ENCODE data around the gene CYGB.
A peak's percentile ranks its signal among the peaks of the same experiment; 100 is the strongest.

The CYGB gene

DNA sequence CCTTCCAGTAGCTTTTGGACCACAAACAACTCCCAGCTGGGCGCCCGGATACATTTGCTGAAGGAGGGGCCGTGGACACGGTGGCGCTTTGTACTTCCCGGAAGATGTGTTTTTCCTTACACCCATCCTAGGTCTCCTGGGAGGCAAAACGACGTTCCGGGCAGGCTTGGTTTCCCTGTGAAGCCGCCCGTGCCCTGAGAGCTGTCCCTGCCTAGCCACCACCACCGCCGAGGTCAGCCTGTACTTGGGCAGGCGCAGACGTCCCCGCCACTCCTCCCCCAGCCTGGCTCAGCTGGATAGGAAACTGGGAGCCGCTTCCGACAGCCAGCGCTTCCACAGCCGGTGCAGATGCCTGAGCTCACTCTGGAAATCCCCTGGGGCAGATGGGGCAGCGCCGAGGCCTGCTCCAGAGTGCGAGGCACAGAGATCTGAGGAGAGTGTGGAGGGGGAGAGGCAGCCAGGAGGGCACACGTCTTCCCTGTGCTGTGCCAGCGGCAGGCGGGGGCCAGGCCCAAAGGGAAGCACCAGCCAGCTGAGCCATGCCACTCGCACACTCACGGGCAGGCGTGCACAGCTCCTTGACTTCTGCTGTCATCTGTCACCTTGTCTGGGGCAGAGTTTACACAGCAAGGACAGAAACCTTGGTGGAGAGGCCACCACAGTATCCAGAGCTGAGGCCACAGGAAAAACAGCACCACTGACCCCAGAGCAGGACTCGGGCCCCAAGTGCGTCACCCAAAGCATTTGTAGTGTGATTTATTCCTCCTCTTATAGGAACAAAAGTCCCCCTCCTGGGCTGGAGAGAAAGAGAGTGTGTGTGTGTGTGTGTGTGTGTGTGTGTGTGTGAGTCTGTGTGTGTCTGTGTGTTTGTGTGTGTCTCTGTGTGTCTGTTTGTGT is 39.3 kb downstream of the CYGB start:
- no peak for DNase-seq

DNA sequence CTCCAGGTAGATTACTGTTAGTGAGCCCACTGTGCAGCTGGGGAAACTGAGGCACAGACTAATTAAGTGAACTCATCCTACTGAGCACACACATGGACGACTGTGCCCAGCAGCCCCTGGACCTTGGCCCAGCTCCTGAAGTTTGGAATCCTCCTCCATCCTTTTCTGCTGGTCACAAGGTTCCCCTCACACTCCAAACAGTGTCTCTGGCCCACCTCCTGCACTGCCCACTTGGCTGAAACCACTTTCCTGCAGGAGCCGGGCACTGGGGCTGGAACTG is 39.9 kb downstream of the CYGB start:
- DNase-seq: no peak

DNA sequence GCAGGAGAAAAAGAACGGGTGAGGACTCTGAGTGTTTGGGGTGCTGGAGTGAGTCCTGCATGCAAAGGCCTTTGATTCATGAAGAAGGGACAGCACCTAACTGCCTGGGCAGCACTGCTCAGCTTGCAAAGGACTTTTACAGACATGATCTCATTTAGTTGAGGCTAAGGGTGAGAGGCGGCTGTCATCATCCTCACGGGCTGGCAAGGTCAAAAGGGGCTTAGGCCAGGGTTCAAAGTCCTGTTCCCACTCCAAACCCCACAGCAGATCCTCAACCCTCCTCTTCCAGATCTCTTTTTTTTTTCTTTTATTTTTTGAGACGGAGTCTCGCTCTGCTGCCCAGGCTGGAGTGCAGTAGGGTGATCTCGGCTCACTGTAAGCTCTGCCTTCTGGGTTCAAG is 41.0 kb downstream of the CYGB start:
- DNase-seq: no peak

DNA sequence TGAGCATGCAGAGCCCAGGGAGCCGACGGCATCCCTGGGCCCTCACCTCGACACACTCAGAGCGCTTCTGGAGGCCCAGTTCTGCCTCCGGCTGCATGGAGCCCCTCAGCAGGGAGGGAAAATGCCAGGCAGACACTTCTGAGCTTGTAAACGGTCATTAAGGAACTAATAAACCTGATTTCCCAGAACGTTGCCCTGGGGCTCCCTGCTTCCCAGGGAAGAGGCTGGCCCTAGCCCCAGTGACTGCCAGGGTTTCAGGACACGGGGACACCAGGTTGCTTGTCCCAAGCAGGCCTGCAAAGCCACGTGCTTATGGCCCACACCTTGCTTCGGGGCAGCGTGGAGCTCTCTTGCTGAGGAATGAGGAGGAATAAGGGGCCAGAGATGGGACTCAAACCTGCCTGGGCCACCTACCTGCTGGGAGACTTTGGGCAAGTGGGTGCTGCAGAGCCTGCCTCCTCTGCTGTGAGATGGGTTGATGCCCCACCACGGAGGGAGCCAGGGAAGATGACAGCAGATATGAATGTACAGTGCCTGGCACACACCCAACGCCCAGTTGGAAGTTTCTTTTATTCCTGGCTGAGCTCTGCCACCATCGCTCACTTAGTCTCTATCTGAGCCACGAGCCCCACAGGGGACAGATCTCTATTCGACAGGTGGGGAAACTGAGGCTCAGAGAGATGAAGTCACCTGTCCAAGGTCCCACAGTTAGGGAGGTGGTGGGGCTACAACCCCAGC is 41.7 kb downstream of the CYGB start:
- DNase-seq: no peak

DNA sequence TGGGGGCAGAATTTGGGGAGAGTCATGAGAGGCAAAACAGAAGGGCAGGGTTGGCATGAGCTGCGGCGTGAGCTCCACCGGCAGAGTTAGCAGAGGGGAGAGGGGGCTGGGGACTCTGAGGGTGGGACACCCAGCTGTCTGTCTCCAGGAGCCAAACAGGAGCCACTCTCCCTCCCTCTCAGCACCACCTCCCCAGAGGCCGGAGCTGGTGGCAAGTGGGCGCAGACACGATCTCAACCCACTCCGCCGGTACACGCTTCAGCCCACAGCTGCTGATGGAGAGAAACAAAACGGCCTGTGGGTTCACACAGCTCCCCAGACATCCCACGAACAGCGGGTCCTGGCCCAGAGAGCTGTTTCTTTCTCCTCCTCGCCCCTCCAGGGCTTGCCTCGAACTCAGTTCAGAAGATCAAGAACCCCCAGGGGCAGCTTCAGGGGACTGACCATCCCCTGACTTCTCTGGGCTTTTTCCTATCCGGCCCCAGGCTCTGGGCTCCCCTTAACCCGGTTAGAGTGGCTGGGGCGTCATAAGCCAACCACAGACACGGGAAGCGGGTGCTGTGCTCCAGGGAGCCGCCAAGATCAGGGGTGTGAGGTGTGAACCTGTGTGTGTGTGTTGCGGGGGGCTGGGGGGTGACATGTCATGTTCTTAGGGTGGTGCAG is 43.9 kb downstream of the CYGB start:
- peak; percentile 36 to 56 for DNase-seq

DNA sequence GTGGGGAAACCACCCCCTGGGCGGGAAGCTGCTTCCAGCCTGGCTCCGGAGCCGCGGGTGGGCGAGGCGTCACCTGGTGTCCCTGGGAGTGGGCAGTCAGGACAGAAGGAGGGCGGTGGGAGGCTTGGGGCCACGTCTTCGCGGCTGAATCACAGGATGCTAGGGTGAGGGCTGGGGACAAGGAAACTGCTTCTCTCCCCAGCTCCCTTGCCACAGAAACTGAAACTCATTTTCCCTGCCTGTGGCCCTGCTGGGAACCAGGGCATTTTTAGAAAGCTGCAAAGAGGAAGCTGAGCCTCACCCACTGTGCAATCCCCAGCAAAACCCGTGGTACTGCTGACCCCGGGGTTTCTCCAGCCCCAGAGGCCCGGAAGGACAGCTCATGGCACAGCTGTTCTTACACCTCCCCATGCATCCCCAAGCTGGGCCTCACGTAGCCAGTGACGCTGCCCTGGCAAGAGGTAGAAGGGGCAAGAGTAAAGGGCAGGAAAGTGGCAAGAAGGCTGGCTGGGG is 44.5 kb downstream of the CYGB start:
- DNase-seq: peak; percentile 72 to 85

DNA sequence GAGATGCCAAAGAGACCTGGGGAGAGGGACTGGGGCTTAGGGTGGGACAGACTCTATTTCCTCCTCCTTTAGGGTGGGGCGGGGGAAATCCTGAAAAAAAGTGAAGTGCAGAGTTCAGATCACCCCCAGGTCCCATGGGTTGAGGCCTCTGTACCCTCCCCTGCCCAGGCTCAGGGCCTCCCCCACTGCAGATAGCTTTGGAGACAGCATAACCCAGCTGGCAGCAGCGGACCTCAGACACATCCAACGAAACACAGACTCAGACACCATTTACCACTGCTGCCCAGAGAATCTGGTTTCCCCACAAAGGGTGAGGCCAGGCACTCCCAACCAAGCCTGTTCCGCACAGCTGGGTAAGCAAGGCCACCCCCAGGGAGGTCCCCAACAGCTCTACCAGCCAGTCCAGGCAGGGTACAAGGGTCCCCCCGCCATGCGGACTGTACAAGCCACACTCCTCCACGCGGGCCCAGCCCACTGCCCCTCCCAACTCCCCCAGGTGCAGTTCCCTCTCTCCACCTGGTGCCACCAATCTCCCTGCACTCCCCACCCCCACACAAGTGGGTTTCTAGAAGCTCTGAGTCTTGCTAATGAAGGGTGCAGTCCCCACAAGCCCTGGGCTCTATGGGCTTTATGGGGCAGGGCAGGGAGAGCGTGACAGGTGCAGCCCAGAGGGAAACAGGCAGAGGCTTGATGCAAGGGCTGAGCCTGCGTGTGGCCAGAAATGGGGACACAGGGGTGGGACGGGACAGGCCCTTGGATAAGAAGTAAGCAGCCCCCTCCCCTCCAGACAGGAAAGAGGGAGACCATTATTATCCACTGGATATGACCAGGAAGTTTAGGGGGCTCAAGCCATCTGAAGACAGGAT is 45.2 kb downstream of the CYGB start:
- peak; percentile 30 to 55 for DNase-seq

DNA sequence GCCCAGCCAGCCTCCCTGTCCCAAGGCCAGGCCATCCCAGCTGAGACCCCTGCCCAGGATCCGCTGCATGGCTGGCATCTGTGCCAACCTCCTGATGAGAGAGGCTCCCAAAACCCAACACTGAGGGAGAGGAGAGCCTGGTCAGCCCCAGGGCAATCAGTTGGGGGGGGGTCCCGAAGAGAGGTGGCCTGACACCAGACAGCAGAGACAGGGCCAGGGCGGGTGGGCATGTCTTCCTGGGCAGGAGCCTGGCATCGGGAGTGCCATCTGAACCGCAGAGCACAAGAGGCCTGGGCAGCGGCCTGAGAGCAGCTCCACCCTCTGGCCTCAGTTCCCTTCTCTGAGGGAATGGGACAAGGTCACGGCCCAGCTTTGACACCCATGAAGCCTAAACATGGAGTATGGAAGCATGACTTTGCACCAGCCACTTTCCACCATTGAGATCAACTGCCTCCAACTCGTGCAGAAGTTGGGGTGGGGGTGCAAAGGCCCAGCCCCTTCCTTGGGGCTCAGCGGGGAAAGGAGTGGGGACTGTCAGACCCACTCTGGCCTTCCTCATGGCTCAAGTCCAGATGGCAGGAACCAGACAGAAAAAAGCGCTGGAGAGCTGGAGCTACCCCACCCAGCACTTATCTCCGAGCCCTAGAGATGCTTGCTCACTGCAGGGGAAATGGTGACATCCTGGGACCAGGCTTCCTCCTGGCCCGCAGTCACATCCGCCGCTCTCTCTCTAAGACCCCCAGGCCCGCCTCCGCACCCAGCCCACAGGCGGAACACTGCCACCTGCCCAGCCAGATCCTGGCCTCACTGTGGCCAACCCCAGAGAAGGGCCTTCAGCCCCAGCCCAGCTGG is 46.0 kb downstream of the CYGB start:
- DNase-seq: no peak

DNA sequence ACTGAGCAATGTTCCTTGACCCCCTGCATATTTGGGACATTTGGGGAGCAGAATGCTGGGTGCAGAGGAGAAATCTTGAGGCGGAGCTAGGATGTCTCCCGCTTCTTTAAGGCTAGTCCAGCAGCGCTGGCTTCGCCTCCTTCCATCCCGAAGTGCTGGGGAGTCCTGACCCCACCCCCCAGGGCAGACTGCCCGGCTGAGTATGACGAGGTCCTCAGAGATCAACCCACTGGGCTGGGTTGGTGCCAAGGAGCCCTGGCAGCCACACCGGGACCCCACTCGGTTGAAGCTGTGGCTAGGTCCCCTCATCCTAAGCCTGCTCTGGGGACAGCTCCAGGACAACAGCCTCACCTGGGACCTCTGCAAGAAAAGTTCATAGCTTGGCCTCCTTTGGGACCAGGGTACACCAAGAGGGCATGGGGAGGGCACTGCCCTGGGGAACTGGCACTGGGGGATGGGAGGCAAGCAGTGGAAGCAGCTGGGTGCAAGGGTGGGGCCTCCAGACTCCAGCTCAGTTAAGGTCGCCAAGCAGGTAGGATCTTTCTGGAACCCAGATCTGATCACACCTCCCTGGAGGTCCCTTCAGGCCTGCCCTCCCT is 47.3 kb downstream of the CYGB start:
- DNase-seq: no peak

DNA sequence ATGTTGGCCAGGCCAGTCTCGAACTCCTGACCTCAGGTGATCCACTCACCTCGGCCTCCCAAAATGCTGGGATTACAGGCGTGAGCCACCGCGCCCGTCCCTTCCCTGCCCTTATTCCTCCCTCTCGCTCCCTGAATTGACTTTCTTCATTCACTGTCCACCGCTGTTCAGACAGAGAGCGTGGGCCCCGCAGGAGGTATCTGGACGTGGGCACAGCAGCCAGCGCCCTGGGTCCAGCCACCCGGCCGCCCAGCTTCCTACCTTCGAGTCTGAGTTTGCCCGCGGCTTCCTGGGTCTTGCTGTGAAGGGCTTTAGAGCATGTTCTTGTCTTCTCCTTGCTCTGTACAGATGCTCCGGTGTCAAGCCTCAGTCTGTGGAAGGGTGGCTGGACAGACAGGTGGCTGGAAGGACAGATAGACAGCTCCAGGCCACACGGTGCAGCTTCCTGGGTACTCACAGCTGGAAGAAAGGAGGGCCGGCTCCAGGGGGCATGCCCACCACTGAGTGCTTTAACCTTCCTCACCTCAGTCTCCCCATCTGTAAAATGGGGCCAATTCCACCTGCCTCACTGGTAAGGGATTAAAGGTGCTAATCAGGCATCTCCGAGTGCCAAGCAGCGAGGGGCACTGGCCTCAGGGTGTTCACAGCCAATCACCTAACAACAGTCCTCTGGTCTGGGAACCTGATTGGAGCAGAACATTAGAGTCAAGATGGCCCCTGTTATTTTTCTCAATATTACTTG is 49.9 kb downstream of the CYGB start:
- no peak for DNase-seq

DNA sequence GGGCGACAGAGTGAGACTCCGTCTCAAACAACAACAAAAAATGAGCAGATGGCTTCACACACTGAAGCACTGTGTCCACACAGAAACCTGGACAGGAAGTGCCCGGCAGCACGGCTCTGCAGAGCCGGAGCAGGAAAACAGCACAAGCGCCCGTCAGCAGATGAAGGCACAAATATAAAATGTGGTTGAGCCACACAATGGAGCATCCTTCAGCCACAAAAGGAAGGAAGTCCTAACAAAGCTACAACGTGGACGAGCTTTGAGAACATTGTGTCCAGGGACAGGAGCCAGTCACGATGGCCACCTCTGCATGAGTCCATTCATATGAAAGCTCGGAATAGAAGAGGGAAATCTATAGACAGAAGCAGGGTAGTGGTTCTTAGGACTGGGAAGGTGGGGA is 51.9 kb downstream of the CYGB start:
- DNase-seq: no peak

DNA sequence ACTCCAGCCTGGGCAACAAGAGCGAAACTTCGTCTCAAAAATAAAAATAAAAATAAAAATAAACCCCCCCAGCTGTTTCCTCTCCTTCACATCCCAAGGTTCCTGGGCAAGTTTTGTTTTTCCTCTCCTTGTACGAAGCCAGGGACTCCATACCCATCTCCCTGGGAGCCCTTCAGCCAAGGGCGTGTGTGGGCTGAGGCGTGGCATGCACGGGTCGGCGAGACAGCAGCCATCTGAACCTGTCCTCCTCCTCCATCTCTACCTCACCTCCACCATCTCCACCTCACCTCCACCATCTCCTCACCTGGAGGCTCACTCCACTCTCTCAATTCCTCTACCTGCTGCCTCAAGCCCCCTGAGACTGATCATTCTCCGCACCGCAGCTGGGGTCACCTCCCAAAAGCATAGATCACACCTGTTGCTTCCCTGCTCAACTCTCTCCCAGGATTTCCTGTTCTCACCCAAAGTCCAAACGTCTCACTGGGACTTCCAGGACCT is 53.2 kb downstream of the CYGB start:
- DNase-seq: no peak

DNA sequence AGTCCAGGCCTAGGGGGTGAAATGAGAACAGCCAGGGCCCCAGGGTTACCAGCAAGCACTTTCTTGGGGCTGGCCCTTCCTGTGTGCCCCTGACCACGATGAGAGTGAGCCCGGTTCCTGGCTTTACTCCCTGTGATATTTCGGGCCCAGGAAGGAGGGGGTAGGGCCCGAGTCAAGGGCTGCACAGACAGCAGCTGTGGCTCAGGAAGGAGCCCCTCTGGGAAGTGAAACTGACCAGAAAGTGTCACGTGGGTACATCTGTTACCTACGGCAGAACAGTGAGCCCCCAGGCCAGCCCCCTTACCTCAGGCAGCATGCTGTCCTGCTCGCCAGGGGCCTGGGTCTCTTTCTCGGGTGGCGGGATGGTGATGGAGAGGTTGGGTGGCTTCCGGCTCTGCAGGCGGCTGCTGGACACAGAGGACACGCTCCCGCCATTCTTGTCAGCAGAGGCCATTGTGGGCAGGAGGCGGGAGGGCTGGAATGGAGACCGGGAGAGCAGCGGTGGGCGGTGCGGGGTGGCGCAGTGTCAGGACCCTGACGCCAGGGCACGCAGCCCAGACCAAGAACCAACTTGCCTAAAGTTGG is 56.3 kb downstream of the CYGB start:
- DNase-seq: peak in 1 of 2 donors; percentile 66

DNA sequence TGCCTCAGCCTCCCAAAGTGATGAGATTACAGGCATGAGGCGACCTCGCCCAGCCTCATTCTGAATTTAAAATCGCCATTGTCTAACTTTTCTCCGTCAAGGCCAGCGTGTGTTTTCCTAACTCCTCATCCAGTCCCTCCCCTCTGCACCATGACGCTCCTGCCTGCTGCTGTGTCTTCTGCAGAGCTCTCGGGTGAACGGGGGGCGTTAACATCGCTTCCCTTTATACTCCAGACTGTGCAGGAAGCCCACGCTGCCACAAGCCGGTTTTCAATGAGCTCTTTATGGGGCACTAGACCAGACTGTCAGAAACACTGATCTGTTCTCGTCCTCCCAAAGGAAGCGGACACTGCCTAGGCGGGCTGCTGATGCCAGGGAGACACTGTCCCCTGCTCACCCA is 56.9 kb downstream of the CYGB start:
- no peak for DNase-seq

DNA sequence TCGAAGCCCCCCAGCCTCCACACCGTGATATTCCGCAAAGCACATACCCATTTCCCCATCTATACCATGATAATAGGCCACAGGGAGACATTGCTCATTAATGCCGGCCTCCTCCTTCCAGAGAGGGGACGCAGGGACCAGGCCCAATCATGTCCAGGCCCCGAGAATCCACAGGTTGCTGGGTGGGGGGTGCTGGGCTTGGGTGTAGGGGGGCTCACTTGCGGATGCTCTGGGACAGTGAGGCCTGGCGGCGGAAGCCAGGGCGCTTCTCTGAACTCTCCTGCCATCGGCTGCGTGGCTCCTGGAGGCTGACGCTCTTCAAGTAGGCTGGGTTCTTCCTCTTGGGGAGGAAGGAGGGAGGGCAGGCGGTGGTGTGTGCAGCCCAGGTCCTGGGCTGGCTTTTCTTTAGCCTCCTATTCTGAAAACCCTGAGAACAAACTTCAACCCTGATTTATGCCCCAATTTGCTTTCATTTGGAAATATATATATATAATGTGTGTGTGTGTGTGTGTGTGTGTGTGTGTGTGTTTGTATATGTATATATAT is 57.9 kb downstream of the CYGB start:
- DNase-seq: peak in 1 of 2 donors; percentile 23

DNA sequence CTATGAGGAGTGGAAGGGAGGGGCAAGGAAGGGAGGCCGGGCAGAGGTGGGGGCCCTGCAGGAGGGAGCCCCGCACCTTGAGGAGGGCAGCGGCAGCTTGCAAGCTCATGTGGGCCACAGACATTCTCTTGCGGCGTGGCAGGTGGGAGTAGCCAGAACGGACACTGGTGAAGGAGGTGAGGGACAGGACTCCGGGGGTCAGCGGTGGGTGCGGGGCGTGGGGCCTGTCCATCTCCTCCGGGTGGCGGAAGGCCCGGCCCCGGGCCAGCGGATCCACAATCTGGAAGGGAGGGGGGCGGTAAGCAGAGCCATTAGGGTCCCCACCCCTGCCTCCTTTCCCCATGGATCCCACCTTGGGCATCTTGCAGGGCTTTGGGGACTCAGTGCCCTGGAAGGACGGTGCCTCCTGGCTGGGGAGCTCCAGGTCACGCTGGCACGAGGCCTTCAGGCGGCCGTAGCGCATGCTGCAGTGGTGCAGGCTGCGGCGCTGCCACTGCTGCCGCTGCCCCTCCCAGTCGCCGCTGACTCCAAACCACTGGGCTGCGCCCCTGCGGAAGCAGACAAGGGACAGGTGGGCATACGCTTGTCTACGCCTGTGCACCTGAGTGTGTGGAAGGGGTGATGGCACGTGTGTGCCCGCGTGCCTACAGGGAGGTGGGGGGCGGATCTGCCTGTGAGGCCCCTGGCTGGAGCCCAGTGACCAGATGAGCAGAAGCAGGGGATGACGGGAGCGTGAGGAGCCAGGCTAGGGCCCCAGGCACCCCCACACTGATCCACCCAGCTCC is 58.6 kb downstream of the CYGB start:
- DNase-seq: no peak

DNA sequence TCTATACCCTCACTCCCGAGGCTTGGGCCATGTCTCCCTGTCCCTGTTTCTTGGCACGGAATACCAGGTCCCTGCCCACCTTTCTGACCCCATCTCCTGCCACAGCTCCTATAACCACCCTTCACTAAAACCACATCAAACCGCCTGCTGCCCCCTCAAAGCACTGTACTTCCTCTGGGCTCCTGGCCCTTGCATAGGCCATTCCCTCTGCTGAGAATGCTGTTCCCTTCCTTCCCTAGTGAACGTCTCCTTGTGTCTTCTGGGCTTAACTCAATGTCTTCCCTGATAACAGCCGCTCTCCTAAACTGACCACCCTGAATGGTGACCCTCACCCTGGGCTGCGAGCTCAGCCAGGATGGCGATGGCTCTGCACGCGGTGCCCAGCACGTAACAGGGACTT is 59.4 kb downstream of the CYGB start:
- no peak for DNase-seq

DNA sequence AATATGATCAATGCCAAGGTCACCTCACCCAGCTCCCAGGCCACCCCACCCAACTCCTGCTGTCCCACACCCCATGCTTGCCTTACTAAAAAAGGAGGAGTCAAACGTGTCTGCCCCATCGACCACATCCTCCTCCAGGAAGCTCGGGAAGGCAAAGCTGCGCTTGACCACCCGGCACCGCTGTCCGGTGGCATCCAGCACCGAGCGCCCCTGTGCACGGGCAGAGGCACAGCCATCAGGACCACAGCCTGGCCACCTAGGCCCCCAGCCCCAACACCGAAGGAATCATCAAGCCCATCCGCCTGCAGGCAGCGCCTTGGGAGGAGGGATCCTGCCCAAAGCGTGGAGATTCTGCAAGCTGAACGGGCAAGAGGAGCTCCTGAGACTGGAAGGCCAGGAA is 59.9 kb downstream of the CYGB start:
- no peak for DNase-seq
